ENCODE data around the gene CRIP2.

CRIP2 gene

GRCh38 chr14:105460116-105460515 lies 14.5 kb upstream of the CRIP2 start:
- DNase-seq (ENCODE audit: low read depth) = no peak
- TF ChIP-seq, protein P1, sequence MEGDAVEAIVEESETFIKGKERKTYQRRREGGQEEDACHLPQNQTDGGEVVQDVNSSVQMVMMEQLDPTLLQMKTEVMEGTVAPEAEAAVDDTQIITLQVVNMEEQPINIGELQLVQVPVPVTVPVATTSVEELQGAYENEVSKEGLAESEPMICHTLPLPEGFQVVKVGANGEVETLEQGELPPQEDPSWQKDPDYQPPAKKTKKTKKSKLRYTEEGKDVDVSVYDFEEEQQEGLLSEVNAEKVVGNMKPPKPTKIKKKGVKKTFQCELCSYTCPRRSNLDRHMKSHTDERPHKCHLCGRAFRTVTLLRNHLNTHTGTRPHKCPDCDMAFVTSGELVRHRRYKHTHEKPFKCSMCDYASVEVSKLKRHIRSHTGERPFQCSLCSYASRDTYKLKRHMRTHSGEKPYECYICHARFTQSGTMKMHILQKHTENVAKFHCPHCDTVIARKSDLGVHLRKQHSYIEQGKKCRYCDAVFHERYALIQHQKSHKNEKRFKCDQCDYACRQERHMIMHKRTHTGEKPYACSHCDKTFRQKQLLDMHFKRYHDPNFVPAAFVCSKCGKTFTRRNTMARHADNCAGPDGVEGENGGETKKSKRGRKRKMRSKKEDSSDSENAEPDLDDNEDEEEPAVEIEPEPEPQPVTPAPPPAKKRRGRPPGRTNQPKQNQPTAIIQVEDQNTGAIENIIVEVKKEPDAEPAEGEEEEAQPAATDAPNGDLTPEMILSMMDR (IDR thresholded peaks at IDR 0.05; ENCODE audit: control insufficient read depth, insufficient read depth, low read depth, low read length, missing control alignments) = no peak
- no peak overlapping the region for H3K4me3 ChIP-seq (ENCODE audit: control insufficient read depth, low read depth, low read length)

DNA sequence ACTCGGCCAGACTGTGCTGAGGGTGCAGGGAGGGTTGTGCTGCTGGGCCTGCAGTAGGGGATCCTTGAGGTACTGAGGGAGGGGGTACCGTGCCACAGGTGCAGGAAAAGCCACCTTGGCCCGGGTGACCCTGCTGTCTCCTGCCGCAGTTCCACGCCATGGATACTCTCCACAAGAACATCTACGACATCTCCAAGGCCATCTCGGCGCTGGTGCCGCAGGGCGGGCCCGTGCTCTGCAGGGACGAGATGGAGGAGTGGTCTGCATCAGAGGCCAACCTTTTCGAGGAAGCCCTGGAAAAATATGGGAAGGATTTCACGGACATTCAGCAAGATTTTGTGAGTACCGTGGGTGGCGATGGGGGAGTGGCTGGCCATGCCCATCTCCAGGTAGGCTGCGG lies 14.0 kb upstream of the CRIP2 start:
- no peak for DNase-seq (ENCODE audit: low read depth)
- TF ChIP-seq, protein P1 (IDR thresholded peaks at IDR 0.05; ENCODE audit: control insufficient read depth, insufficient read depth, low read depth, low read length, missing control alignments) = no peak
- H3K4me3 ChIP-seq (ENCODE audit: control insufficient read depth, low read depth, low read length) = no peak overlapping the region

DNA sequence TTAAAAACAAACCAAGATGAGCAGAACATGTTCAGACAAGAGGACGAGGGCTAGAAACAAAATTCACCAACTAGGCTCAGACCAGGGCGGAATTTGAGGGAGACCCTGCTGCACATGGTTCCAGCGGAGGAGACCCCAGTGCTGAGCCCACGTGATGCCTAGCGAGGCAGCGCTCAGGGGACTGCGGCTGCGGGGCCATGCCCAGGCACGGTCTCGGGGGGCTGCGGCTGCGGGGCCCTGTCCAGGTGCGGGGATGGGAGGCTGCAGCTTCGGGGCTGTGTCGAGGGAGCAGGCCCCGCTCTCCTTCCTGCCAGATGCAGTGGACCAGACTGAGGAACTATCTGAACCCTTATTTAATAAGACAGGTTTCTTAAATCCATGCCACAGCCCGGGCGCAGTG lies 12.7 kb upstream of the CRIP2 start:
- TF ChIP-seq, protein P1 (IDR thresholded peaks at IDR 0.05; ENCODE audit: control insufficient read depth, insufficient read depth, low read depth, low read length, missing control alignments) = no peak
- DNase-seq (ENCODE audit: low read depth) = no peak
- H3K4me3 ChIP-seq (ENCODE audit: control insufficient read depth, low read depth, low read length) = no peak overlapping the region

GRCh38 chr14:105464501-105464900 lies 10.1 kb upstream of the CRIP2 start:
- TF ChIP-seq, protein P1 (IDR thresholded peaks at IDR 0.05; ENCODE audit: control insufficient read depth, insufficient read depth, low read depth, low read length, missing control alignments) = no peak
- H3K4me3 ChIP-seq (ENCODE audit: control insufficient read depth, low read depth, low read length) = no peak overlapping the region
- DNase-seq (ENCODE audit: low read depth) = no peak

DNA sequence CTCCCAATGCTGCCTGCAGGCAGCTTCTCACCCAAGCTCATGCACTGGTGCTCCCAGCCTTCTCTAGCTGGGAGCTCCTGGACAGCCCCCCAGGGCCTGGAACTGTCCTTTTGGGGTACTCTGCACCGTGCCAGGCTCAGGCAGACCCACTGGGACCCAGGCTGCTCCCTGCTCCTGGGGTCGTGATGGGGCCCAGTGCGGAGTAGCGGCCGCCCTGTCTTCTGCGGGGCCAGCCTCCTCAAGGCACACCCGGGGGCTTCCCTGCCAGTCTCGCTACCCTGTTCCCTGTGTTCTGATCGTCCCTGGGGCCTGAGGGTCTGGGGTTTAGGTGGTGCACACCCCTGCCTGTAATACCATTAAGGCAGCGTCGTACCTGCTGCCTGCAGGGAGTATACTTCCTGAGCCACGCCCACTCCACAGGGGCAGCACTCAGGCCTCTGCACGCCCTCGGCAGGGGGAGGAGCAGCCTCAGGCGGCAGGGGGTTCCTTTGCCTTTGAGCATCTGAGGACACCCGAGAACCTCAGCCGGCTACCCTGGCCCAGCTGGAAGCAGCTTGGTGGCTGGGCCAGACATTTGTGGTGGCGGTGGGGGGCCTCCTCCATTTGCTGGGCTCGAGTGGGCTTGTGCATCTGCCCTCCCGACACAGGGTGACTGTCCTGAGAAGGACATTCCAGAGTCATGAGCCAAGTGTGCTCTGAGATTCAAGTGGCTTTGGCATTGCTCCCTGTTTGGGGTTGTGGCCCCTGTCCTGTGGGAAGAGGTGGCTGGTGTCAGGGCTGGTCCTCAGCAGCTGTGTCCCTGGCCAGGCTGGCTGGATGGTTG lies 9.2 kb upstream of the CRIP2 start:
- no peak for DNase-seq (ENCODE audit: low read depth)
- TF ChIP-seq, protein P1 (IDR thresholded peaks at IDR 0.05; ENCODE audit: control insufficient read depth, insufficient read depth, low read depth, low read length, missing control alignments) = no peak
- no peak overlapping the region for H3K4me3 ChIP-seq (ENCODE audit: control insufficient read depth, low read depth, low read length)

GRCh38 chr14:105466531-105467248 lies 7.9 kb upstream of the CRIP2 start:
- no peak for DNase-seq (ENCODE audit: low read depth)
- no peak overlapping the region for H3K4me3 ChIP-seq (ENCODE audit: control insufficient read depth, low read depth, low read length)
- TF ChIP-seq, protein P1 (IDR thresholded peaks at IDR 0.05; ENCODE audit: control insufficient read depth, insufficient read depth, low read depth, low read length, missing control alignments) = no peak
